ENCODE results near the gene OIP5. TPM values are rescaled to one million over a fixed set of nuclear protein-coding genes. Genes with fewer than 3 reads are reported as not detected.

The OIP5 gene
- total and polyA plus RNA-seq, 2 of the 13 experiments (the other 11 are each of a cell fraction or from before 2014, with no cell fraction given), result 10.7 to 38.0 TPM

DNA sequence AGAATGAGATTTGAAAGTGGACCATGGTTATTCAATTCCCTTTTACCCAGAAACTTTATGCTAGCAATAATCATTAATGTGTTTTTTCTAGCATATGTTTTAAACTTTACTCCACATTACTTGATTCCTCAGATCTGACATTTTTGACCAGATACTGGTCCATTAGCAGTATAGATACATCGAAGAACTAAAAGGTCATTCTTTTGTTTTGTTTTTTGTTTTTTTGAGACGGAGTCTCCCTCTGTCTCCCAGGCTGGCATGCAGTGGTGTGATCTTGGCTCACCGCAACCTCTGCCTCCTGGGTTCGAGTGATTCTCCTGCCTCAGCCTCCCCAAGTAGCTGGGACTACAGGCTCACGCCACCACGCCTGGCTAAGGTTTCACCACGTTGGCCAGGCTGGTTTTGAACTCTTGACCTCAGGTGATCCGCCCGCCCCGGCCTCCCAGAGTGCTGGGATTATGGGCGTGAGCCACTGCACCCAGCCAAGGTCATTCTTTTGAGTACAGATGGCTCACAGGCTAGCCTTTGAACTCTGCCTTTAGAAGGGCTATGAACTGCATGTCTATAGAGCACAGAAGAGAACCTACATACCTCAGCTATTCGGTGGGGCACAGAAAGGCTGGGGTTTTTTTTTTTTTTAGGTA lies 72.7 kb downstream of the OIP5 start (continued):
- TF ChIP-seq DR1 (CRISPR knock-in tag; IDR thresholded peaks at IDR 0.05), result 0 out of 2 replicates have a peak, but pooled peaks have one; percentile 32
- peak; percentile 56; the same call in 1 of the 2 replicates for TF ChIP-seq FOXK1 (CRISPR knock-in tag; IDR thresholded peaks at IDR 0.05; ENCODE audit: borderline replicate concordance, low read depth)
- TF ChIP-seq HOXA3 (CRISPR knock-in tag; IDR thresholded peaks at IDR 0.05), result peak; percentile 89
- TF ChIP-seq ZNF557 (CRISPR knock-in tag; IDR thresholded peaks at IDR 0.05), result 0 out of 2 replicates have a peak, but pooled peaks have one; percentile 28
- no peak for TF ChIP-seq ZBTB7A (CRISPR knock-in tag; IDR thresholded peaks at IDR 0.05)
- TF ChIP-seq, protein P1, sequence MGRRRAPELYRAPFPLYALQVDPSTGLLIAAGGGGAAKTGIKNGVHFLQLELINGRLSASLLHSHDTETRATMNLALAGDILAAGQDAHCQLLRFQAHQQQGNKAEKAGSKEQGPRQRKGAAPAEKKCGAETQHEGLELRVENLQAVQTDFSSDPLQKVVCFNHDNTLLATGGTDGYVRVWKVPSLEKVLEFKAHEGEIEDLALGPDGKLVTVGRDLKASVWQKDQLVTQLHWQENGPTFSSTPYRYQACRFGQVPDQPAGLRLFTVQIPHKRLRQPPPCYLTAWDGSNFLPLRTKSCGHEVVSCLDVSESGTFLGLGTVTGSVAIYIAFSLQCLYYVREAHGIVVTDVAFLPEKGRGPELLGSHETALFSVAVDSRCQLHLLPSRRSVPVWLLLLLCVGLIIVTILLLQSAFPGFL (CRISPR knock-in tag; IDR thresholded peaks at IDR 0.05), result no peak
- TF ChIP-seq KDM2A (CRISPR knock-in tag; IDR thresholded peaks at IDR 0.05; ENCODE audit: borderline replicate concordance, low read depth), result peak; percentile 69; the same call in 1 of the 2 replicates
- TF ChIP-seq TBX3 (IDR thresholded peaks at IDR 0.05; ENCODE audit: borderline replicate concordance), result peak; percentile 35; the same call in 1 of the 2 replicates
- TF ChIP-seq, protein P2, sequence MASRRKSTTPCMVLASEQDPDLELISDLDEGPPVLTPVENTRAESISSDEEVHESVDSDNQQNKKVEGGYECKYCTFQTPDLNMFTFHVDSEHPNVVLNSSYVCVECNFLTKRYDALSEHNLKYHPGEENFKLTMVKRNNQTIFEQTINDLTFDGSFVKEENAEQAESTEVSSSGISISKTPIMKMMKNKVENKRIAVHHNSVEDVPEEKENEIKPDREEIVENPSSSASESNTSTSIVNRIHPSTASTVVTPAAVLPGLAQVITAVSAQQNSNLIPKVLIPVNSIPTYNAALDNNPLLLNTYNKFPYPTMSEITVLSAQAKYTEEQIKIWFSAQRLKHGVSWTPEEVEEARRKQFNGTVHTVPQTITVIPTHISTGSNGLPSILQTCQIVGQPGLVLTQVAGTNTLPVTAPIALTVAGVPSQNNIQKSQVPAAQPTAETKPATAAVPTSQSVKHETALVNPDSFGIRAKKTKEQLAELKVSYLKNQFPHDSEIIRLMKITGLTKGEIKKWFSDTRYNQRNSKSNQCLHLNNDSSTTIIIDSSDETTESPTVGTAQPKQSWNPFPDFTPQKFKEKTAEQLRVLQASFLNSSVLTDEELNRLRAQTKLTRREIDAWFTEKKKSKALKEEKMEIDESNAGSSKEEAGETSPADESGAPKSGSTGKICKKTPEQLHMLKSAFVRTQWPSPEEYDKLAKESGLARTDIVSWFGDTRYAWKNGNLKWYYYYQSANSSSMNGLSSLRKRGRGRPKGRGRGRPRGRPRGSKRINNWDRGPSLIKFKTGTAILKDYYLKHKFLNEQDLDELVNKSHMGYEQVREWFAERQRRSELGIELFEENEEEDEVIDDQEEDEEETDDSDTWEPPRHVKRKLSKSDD (CRISPR knock-in tag; IDR thresholded peaks at IDR 0.05; ENCODE audit: low read depth), result 0 out of 2 replicates have a peak, but pooled peaks have one; percentile 60
- TF ChIP-seq ZKSCAN8 (CRISPR knock-in tag; IDR thresholded peaks at IDR 0.05; ENCODE audit: borderline replicate concordance), result peak; percentile 69
- peak; percentile 97 for TF ChIP-seq HDAC2 (CRISPR knock-in tag; IDR thresholded peaks at IDR 0.05)
- no peak for TF ChIP-seq ZNF589 (CRISPR knock-in tag; conservative IDR thresholded peaks at IDR 0.05)
- TF ChIP-seq ZNF772 (CRISPR knock-in tag; IDR thresholded peaks at IDR 0.05), result peak; percentile 52; the same call in 1 of the 2 replicates
- TF ChIP-seq, protein P3, sequence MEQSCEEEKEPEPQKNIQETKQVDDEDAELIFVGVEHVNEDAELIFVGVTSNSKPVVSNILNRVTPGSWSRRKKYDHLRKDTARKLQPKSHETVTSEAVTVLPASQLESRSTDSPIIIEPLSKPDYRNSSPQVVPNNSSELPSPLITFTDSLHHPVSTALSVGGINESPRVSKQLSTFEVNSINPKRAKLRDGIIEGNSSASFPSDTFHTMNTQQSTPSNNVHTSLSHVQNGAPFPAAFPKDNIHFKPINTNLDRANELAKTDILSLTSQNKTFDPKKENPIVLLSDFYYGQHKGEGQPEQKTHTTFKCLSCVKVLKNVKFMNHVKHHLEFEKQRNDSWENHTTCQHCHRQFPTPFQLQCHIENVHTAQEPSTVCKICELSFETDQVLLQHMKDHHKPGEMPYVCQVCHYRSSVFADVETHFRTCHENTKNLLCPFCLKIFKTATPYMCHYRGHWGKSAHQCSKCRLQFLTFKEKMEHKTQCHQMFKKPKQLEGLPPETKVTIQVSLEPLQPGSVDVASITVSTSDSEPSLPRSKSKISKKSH (CRISPR knock-in tag; IDR thresholded peaks at IDR 0.05; ENCODE audit: borderline replicate concordance), result peak; percentile 84; the same call in 1 of the 2 replicates
- no peak for TF ChIP-seq KLF9 (CRISPR knock-in tag; IDR thresholded peaks at IDR 0.05; ENCODE audit: low read depth)
- TF ChIP-seq, protein P4, sequence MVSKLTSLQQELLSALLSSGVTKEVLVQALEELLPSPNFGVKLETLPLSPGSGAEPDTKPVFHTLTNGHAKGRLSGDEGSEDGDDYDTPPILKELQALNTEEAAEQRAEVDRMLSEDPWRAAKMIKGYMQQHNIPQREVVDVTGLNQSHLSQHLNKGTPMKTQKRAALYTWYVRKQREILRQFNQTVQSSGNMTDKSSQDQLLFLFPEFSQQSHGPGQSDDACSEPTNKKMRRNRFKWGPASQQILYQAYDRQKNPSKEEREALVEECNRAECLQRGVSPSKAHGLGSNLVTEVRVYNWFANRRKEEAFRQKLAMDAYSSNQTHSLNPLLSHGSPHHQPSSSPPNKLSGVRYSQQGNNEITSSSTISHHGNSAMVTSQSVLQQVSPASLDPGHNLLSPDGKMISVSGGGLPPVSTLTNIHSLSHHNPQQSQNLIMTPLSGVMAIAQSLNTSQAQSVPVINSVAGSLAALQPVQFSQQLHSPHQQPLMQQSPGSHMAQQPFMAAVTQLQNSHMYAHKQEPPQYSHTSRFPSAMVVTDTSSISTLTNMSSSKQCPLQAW (CRISPR knock-in tag; IDR thresholded peaks at IDR 0.05), result peak; percentile 90
- peak; percentile 72 for TF ChIP-seq ZNF629 (CRISPR knock-in tag; conservative IDR thresholded peaks at IDR 0.05)
- TF ChIP-seq ZNF430 (CRISPR knock-in tag; IDR thresholded peaks at IDR 0.05), result peak; percentile 90
- peak; percentile 65; the same call in 1 of the 2 replicates for TF ChIP-seq NRL (CRISPR knock-in tag; IDR thresholded peaks at IDR 0.05; ENCODE audit: borderline replicate concordance)
- TF ChIP-seq ZNF879 (CRISPR knock-in tag; IDR thresholded peaks at IDR 0.05), result no peak
- peak; percentile 68 for TF ChIP-seq FOXA3 (CRISPR knock-in tag; IDR thresholded peaks at IDR 0.05)
- TF ChIP-seq MBD4 (IDR thresholded peaks at IDR 0.05; ENCODE audit: borderline replicate concordance, low read length), result no peak
- TF ChIP-seq HOXA9 (CRISPR knock-in tag; IDR thresholded peaks at IDR 0.05; ENCODE audit: borderline replicate concordance), result no peak
- peak; percentile 80; the same call in 1 of the 2 replicates for TF ChIP-seq ZNF670 (CRISPR knock-in tag; IDR thresholded peaks at IDR 0.05; ENCODE audit: borderline replicate concordance)
